Measurements from ENCODE around the gene NR4A3.

Gene NR4A3

DNA sequence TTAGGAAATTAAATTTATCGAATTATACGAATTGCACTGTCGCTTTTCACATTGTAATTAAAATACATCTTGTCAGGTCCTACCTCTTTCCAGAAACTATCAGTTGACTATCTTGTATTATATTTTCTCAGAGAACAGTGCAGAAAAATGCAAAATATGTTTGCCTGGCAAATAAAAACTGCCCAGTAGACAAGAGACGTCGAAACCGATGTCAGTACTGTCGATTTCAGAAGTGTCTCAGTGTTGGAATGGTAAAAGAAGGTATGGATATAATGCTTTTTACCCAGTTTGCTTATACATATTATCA is 10.8 kb downstream of the NR4A3 start:
- FAIRE-seq, result no peak
- DNase-seq (ENCODE audit: insufficient read length, low spot score), result no peak
- TF ChIP-seq, protein P1, sequence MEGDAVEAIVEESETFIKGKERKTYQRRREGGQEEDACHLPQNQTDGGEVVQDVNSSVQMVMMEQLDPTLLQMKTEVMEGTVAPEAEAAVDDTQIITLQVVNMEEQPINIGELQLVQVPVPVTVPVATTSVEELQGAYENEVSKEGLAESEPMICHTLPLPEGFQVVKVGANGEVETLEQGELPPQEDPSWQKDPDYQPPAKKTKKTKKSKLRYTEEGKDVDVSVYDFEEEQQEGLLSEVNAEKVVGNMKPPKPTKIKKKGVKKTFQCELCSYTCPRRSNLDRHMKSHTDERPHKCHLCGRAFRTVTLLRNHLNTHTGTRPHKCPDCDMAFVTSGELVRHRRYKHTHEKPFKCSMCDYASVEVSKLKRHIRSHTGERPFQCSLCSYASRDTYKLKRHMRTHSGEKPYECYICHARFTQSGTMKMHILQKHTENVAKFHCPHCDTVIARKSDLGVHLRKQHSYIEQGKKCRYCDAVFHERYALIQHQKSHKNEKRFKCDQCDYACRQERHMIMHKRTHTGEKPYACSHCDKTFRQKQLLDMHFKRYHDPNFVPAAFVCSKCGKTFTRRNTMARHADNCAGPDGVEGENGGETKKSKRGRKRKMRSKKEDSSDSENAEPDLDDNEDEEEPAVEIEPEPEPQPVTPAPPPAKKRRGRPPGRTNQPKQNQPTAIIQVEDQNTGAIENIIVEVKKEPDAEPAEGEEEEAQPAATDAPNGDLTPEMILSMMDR (IDR thresholded peaks at IDR 0.05; ENCODE audit: insufficient read depth, missing control alignments), result no peak

DNA sequence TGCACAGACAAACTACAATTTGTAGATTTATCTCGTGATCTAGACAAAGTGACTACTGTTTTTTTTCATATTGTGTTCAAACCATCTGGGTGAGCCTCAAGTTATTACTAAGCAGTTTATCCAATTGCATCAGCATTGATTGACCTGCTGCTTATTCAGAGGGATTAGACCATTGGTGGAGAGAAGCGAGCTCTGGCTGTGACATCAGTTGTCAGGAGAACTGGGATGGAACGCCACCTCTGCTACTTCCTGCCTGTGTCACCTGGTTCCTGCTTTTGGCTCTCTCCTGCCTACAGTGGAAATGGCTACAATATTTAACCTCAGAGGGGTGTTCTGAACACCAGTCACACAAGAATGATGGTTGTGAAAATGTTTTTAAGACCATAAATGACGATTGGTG is 12.1 kb downstream of the NR4A3 start:
- FAIRE-seq (peak; percentile 53), DNase-seq (ENCODE audit: insufficient read length, low spot score) (no peak)
- TF ChIP-seq, protein P1 (IDR thresholded peaks at IDR 0.05; ENCODE audit: insufficient read depth, missing control alignments), result no peak

DNA sequence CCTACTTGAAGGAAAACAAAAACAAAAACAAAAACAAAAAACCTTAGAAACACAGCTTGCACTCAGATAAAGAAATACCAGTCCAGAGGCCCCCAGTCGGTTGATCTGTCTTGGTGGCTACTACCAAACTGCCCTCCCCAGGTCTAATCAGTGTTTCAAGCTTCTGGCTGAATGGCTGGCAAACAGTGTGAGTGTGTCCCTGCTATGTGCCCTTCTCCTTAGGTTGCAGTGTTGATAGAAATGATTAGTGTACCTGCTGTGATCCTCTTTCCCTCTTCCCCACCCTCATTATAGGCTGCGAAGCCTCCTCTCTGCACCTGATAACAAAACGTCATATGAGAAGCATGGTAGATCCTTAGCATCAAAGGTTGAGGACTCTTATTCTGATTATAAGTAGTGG is 12.8 kb downstream of the NR4A3 start:
- FAIRE-seq, result no peak
- DNase-seq (ENCODE audit: insufficient read length, low spot score), result no peak
- TF ChIP-seq, protein P1 (IDR thresholded peaks at IDR 0.05; ENCODE audit: insufficient read depth, missing control alignments), result no peak

DNA sequence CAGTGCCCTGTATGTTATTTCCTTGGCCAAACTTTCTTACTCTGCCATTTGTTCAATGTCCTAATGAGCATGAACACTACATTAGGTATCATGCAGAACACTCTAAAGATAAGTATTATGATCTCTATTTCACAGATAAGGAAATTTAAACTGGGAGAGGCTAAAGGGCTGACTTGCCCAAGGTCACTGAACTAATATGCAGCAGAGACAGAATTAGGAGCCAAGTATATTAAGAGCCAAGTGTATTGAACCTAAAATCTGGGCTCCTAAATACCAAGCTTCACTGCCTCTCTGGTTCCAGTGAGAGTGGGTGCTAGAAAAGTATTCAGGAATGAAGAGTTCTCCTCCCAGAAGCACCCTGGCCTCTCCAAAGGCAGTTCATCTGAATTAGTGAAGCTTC is 13.5 kb downstream of the NR4A3 start:
- no peak for FAIRE-seq
- no peak for DNase-seq (ENCODE audit: insufficient read length, low spot score)
- TF ChIP-seq, protein P1 (IDR thresholded peaks at IDR 0.05; ENCODE audit: insufficient read depth, missing control alignments), result no peak

DNA sequence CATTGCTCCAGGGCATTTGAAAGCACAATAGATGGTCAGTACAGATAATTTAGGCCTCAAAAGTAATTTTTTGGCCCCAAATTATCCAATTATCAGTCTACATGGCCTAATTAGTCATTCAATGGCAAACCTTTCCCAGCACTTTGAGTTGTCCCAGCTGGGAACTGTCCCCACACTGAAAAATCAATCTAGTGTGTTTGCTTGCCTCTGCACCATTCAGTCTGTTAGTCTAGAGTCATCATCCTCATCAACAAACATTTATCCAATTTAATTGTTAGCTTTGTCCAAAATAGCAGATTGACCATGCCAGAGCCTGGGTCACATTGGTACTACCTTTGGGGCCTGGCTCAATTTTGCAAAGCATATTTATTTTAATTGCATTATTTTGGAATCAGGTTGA is 13.9 kb downstream of the NR4A3 start:
- TF ChIP-seq, protein P1 (IDR thresholded peaks at IDR 0.05; ENCODE audit: insufficient read depth, missing control alignments), result no peak
- FAIRE-seq (no peak), DNase-seq (ENCODE audit: insufficient read length, low spot score) (no peak)

DNA sequence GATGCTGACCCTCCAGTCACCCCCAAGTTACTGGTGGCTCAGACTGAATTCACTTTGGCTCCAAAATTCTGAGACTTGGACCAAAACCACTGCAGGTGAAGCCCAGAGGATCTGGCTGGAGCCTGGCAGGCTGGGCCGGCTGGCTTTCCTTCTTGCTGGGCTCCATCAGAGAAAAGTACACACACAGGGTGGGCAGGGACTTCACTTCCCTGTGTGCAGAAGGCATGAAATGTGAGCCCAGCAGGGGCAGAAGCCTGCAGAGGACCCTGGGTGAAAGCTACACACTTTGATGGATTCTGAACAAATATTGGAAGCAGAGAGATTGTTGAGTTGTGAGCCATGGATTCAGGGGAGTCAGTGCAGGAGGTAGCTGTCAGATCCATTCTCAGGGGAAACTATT is 18.4 kb downstream of the NR4A3 start:
- DNase-seq (ENCODE audit: insufficient read length, low spot score) (no peak), FAIRE-seq (no peak)
- TF ChIP-seq, protein P1 (IDR thresholded peaks at IDR 0.05; ENCODE audit: insufficient read depth, missing control alignments), result no peak

DNA sequence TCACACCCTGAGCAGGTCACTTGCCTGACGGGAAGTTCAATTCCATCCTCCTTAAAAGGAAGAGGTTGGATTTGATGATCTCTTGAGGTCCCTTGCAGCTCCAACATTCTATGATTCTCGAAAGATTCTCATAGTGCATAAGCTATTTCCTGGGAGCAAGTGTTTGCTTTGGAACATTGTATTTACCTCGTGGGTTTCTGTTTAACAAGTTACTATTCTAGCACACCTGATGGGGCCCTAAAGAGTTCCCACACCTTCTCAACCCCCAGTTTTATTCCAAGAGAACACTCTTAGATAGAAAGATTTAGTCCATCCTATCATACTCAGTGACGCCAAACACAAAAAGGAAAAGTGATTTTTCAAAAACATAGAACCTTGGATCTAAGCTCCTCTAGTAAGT is 23.4 kb downstream of the NR4A3 start:
- DNase-seq (ENCODE audit: insufficient read length, low spot score), result no peak
- no peak for FAIRE-seq
- TF ChIP-seq, protein P1 (IDR thresholded peaks at IDR 0.05; ENCODE audit: insufficient read depth, missing control alignments), result no peak

Measured in D721Med (cell line).